HEK293 (cell line): Measurements from ENCODE around the gene AFF2.

ENCODE experiments used
- CTCF ChIA-PET: fragments of 350-600 bp; formaldehyde crosslinking; extraction: SDS; loops from one replicate; lab custom pipeline; 2021; ENCODE audit warnings: antibody characterized with exemption; lab: Yijun Ruan, JAX
- POLR2A ChIA-PET: fragments of 300-600 bp; formaldehyde crosslinking; extraction: SDS; loops from one replicate; lab custom pipeline; 2020; ENCODE audit warnings: antibody characterized with exemption, inconsistent platforms; lab: Yijun Ruan, JAX
- H3K27ac ChIP-seq: fragments of 200-500 bp; sonication (Bioruptor generic); 2 replicates; pipeline ENCODE4 v1.5.1; 2014; ENCODE audit warnings: low read depth, low read length, control low read depth, inconsistent platforms; ENCODE audit errors: extremely low read depth
- H3K36me3 ChIP-seq, 2 experiments: fragments of 200-500 bp in 1 of 2; sonication (Bioruptor generic) in 1 of 2; 1 replicate in 1 of 2; 2 replicates in 1 of 2; pipeline ENCODE4 v1.5.1; 2014 to 2017; ENCODE audit warnings: inconsistent platforms in 2 of 2, low read length in 2 of 2; ENCODE audit not compliant: control insufficient read depth in 2 of 2, insufficient read depth in 1 of 2
- H3K4me1 ChIP-seq: fragments of 200-500 bp; sonication (Bioruptor generic); 2 replicates; pipeline ENCODE4 v1.5.1; 2014; ENCODE audit warnings: mild to moderate bottlenecking, low read length, inconsistent platforms; ENCODE audit not compliant: control insufficient read depth, insufficient read depth
- H3K4me3 ChIP-seq: 2 replicates; pipeline ENCODE4 v1.5.1; 2011; ENCODE audit warnings: low read depth, mild to moderate bottlenecking, control low read depth, low read length, moderate library complexity
- H3K9me3 ChIP-seq: fragments of 200-500 bp; sonication (Bioruptor generic); 2 replicates; pipeline ENCODE4 v1.5.1; 2014; ENCODE audit warnings: low read depth, low read length, inconsistent platforms; ENCODE audit not compliant: control insufficient read depth, insufficient read depth
- FEZF1 ChIP-seq: fragments of 450-650 bp; formaldehyde crosslinking; IDR thresholded peaks from 2 replicates; pipeline ENCODE4 v1.5.1; 2016; ENCODE audit warnings: missing biosample characterization, missing genetic modification characterization
- KLF10 ChIP-seq: fragments of 450-650 bp; IDR thresholded peaks from 2 replicates; pipeline ENCODE4 v1.5.1; 2018; ENCODE audit warnings: missing biosample characterization, mild to moderate bottlenecking, missing genetic modification characterization
- PBX3 ChIP-seq: sonication (generic); formaldehyde crosslinking; IDR thresholded peaks from 2 replicates; pipeline ENCODE4 v1.8.1; 2022; ENCODE audit warnings: mild to moderate bottlenecking, moderate library complexity, missing genetic modification reagents
- PRDM2 ChIP-seq: fragments of 450-650 bp; formaldehyde crosslinking; IDR thresholded peaks from 2 replicates; pipeline ENCODE4 v1.5.1; 2016; ENCODE audit warnings: missing biosample characterization, missing genetic modification characterization, borderline replicate concordance
- SP3 ChIP-seq: fragments of 450-650 bp; formaldehyde crosslinking; IDR thresholded peaks from 2 replicates; pipeline ENCODE4 v1.5.1; 2016; ENCODE audit warnings: missing biosample characterization, missing genetic modification characterization
- SP7 ChIP-seq: fragments of 450-650 bp; formaldehyde crosslinking; IDR thresholded peaks from 2 replicates; pipeline ENCODE4 v1.5.1; 2016; ENCODE audit warnings: missing biosample characterization, missing genetic modification characterization
- ZBTB1 ChIP-seq: fragments of 450-650 bp; formaldehyde crosslinking; IDR thresholded peaks from 2 replicates; pipeline ENCODE4 v1.5.1; 2016; ENCODE audit warnings: missing biosample characterization, missing genetic modification characterization
- ZBTB20 ChIP-seq: fragments of 450-650 bp; formaldehyde crosslinking; IDR thresholded peaks from 2 replicates; pipeline ENCODE4 v1.5.1; 2016; ENCODE audit warnings: missing biosample characterization, missing genetic modification characterization
- ZFP3 ChIP-seq: fragments of 450-650 bp; formaldehyde crosslinking; IDR thresholded peaks from 2 replicates; pipeline ENCODE4 v1.5.1; 2016; ENCODE audit warnings: low read depth, missing biosample characterization, missing genetic modification characterization
- ZFP41 ChIP-seq: fragments of 450-650 bp; formaldehyde crosslinking; IDR thresholded peaks from 2 replicates; pipeline ENCODE4 v1.5.1; 2016; ENCODE audit warnings: missing biosample characterization, missing genetic modification characterization, borderline replicate concordance
- ZNF133 ChIP-seq: fragments of 450-650 bp; formaldehyde crosslinking; IDR thresholded peaks from 2 replicates; pipeline ENCODE4 v1.5.1; 2016; ENCODE audit warnings: missing biosample characterization, missing genetic modification characterization
- ZNF140 ChIP-seq: fragments of 450-650 bp; formaldehyde crosslinking; IDR thresholded peaks from 2 replicates; pipeline ENCODE4 v1.5.1; 2016; ENCODE audit warnings: missing biosample characterization, missing genetic modification characterization
- ZNF362 ChIP-seq: fragments of 450-650 bp; formaldehyde crosslinking; IDR thresholded peaks from 2 replicates; pipeline ENCODE4 v1.5.1; 2016; ENCODE audit warnings: missing biosample characterization, missing genetic modification characterization
- ZNF398 ChIP-seq: fragments of 450-650 bp; formaldehyde crosslinking; IDR thresholded peaks from 2 replicates; pipeline ENCODE4 v1.5.1; 2017; ENCODE audit warnings: missing biosample characterization, missing genetic modification characterization
- ZNF416 ChIP-seq: fragments of 450-650 bp; formaldehyde crosslinking; IDR thresholded peaks from 2 replicates; pipeline ENCODE4 v1.5.1; 2016; ENCODE audit warnings: missing biosample characterization, missing genetic modification characterization
- ZNF558 ChIP-seq: fragments of 450-650 bp; formaldehyde crosslinking; IDR thresholded peaks from 2 replicates; pipeline ENCODE4 v1.5.1; 2016; ENCODE audit warnings: missing biosample characterization, missing genetic modification characterization
- ZNF571 ChIP-seq: fragments of 450-650 bp; formaldehyde crosslinking; IDR thresholded peaks from 2 replicates; pipeline ENCODE4 v1.5.0; 2017; ENCODE audit warnings: missing biosample characterization, missing genetic modification characterization
- ZNF692 ChIP-seq: fragments of 450-650 bp; formaldehyde crosslinking; IDR thresholded peaks from 2 replicates; pipeline ENCODE4 v1.5.1; 2016; ENCODE audit warnings: missing biosample characterization, missing genetic modification characterization
- ZNF776 ChIP-seq: fragments of 450-650 bp; formaldehyde crosslinking; IDR thresholded peaks from 2 replicates; pipeline ENCODE4 v1.5.0; 2017; ENCODE audit warnings: missing biosample characterization, missing genetic modification characterization, borderline replicate concordance
- ZSCAN23 ChIP-seq: fragments of 450-650 bp; formaldehyde crosslinking; IDR thresholded peaks from 2 replicates; pipeline ENCODE4 v1.5.1; 2016; ENCODE audit warnings: missing biosample characterization, missing genetic modification characterization

Gene AFF2

GRCh38 chrX:148942754-148943153 lies 442.3 kb downstream of the AFF2 start:
- ChIA-PET CTCF (no interaction called here), POLR2A (no interaction called here)
- Histone ChIP-seq H3K4me1 (no peaks in the 10 kb centered on the region), H3K36me3 (no peaks in the 10 kb centered on the region), H3K9me3 (no peaks in the 10 kb centered on the region), H3K27ac (no peak overlapping the region), H3K4me3 (no peak overlapping the region)
- TF ChIP-seq KLF10 (tag by site-specific recombination) (no peak), ZNF692 (tag by site-specific recombination) (no peak), ZNF133 (tag by site-specific recombination) (no peak), ZBTB20 (tag by site-specific recombination) (no peak), ZFP3 (no peak)

DNA sequence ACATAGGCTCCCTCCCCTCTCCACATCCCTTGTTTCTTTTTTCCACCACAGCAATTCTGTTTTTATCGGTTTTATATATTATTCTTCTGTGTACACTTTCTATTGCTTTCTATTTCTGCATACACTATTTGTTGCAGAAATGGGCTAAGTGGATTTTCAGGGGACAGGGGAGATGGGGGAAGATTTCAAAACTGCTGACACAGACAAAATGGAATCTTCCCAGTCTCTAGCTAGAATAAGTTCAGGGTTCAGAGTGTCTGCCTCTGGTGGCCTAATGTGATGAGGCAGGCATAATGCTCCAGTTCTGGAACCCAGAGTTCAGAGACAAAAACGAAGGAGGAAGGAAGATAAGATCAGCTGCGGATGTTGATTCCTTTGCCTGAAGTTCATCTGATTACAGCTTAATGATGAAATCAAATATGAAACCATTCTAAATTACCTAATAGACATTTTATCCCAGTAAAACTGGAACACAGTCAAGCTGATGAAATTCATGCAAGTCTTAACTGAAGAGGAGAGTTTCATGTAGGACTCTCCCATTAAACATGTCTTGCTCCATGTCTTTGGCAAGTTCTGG lies 447.1 kb downstream of the AFF2 start:
- TF ChIP-seq ZNF571 (tag by site-specific recombination) (no peak), ZBTB1 (no peak)
- no peaks in the 10 kb centered on the region for H3K4me1 ChIP-seq
- H3K27ac ChIP-seq, result no peak overlapping the region
- ChIA-PET CTCF (interaction anchor here (0.5 kb wide), 1 partner anchor 539 kb away, joined by 4 read pairs; no protein-coding TSS in a partner anchor), POLR2A (no interaction called here)
- no peak overlapping the region for H3K4me3 ChIP-seq
- H3K9me3 ChIP-seq, result no peaks in the 10 kb centered on the region
- no peaks in the 10 kb centered on the region for H3K36me3 ChIP-seq

DNA sequence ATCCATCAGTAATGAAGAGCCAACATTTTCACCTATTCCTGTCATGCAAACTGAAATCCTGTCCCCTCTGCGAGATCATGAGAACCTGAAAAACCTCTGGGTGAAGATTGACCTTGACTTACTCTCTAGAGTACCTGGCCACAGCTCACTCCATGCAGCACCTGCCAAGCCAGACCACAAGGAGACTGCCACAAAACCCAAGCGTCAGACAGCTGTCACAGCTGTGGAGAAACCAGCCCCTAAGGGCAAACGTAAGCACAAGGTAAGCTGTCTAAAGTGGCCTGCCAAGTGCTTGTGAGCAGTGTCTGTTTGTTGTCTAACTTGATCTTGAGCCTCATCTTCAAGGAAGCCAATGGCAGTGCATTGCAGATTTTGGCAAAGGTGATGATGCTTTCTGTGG lies 455.9 kb downstream of the AFF2 start:
- no peaks in the 10 kb centered on the region for H3K36me3 ChIP-seq
- no peaks in the 10 kb centered on the region for H3K9me3 ChIP-seq
- CTCF ChIA-PET, result no interaction called here
- H3K27ac ChIP-seq, result no peak overlapping the region
- no peak overlapping the region for H3K4me3 ChIP-seq
- H3K4me1 ChIP-seq, result no peaks in the 10 kb centered on the region
- POLR2A ChIA-PET, result no interaction called here
- no peak for TF ChIP-seq PRDM2
- TF ChIP-seq ZNF133 (tag by site-specific recombination), result no peak
- no peak for TF ChIP-seq ZNF398 (tag by site-specific recombination)
- TF ChIP-seq ZNF776 (tag by site-specific recombination), result no peak
- no peak for TF ChIP-seq ZNF416
- no peak for TF ChIP-seq SP3 (tag by site-specific recombination)
- TF ChIP-seq ZNF558 (tag by site-specific recombination), result no peak
- TF ChIP-seq PBX3, result no peak
- no peak for TF ChIP-seq SP7 (tag by site-specific recombination)
- TF ChIP-seq ZNF362 (tag by site-specific recombination), result no peak
- TF ChIP-seq FEZF1 (tag by site-specific recombination), result no peak
- no peak for TF ChIP-seq ZNF140 (tag by site-specific recombination)
- no peak for TF ChIP-seq ZSCAN23
- no peak for TF ChIP-seq ZFP41 (tag by site-specific recombination)
